ENCODE data around the gene GTF2B.
"Not testable (repeated sequence)": the region's sequence is repeated elsewhere in the genome, so short reads cannot be mapped to it uniquely, and the experiment has no call there.

GTF2B gene

DNA sequence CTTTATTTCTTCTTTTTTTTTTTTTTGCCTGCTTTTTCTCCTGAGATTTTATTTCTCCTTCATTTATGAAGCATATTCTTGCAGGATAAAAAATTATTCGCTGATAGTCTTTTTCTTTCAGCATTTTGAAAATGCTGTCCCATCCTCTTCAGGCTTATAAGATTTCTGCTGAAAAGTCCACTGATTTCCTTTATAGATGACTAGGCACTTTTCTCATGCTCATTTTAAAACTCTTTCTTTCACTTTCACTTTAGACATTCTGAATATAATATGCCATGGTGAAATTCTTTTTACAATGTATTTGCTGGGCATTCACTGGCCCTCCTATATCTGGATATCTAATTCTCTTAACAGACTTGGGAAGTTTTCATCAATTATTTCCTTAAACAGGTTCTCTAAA lies 25.5 kb upstream of the GTF2B start:
- Histone ChIP-seq H3K4me2 (no peak overlapping the region), H3K36me3 (peaks cover 47% of the 10 kb centered on the region), H3K27ac (no peak overlapping the region), H3K27me3 (no peaks in the 10 kb centered on the region), H3K9ac (no peak overlapping the region), H3K4me1 (peaks cover 1% of the 10 kb centered on the region), H4K20me1 (no peaks in the 10 kb centered on the region), H3K4me3 (no peak overlapping the region), H3K9me3 (peaks cover 44% of the 10 kb centered on the region)
- no peak for TF ChIP-seq Cebpa-rat (IDR thresholded peaks at IDR 0.05)

DNA sequence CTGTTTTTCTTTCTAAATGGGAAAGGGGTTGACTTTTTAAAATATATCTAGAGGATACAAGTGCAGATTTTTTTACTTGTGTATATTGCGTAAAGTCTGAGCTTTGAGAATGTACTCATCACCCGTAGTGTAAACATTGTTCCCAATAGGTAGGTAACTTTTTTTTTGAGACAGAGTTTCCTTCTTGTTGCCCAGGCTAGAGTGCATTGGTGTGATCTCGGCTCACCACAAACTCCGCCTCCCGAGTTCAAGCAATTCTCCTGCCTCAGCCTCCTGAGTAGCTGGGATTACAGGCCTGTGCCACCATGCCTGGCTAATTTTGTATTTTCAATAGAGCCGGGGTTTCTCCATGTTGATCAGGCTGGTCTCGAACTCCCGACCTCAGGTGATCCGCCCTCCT lies 20.4 kb upstream of the GTF2B start:
- Histone ChIP-seq H3K4me2 (peak overlapping the region; percentile 74), H3K4me1 (peaks cover 23% of the 10 kb centered on the region)
- H3K27me3 ChIP-seq, H3K4me3 ChIP-seq, H3K9me3 ChIP-seq, H3K27ac ChIP-seq, H3K36me3 ChIP-seq, H3K9ac ChIP-seq, H4K20me1 ChIP-seq: not testable (repeated sequence)

DNA sequence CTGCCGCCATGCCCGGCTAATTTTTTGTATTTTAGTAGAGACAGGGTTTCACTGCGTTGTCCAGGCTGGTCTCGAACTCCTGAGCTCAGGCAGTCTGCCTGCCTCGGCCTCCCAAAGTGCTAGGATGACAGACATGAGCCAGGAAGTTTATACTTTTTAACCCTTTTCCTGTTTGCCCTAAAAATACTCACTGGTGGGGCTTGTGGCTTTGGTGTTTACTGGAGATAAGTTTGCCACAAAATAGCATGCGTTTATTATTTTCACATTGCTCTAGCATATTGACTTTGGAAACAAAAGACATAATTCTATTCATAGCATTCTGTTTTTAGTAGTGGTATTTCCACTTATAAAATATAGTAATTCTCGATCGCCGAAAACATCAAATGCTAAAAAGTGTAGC lies 19.8 kb upstream of the GTF2B start:
- no peak for TF ChIP-seq Cebpa-rat (IDR thresholded peaks at IDR 0.05)
- Histone ChIP-seq H3K27ac (peak overlapping the region; percentile 59), H3K4me1 (peaks cover 23% of the 10 kb centered on the region), H3K36me3 (no peaks in the 10 kb centered on the region), H3K4me2 (peak overlapping the region; percentile 74), H3K27me3 (no peaks in the 10 kb centered on the region), H3K9ac (no peak overlapping the region), H3K4me3 (no peak overlapping the region), H3K9me3 (peaks cover 4% of the 10 kb centered on the region; the same call in 1 of the 2 replicates), H4K20me1 (no peaks in the 10 kb centered on the region)

DNA sequence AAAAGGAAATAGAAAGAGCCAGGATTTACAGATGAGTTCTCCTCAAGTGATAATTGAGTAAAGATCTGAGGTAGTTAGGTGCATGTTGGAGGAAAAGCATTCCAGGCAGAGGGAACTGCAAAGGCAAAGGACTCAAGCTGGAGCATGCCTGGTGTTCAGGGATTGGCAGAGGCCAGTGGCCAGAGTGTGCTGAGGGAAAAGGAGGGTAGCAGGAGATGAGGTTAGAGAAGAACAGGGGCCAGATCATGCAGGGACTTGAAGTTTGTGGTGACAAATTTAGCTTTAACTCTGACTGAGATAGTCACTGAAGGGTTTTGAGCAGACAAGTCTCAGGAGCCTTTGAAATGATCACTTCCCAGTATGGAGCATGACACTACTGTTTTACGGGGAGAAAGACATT lies 19.0 kb upstream of the GTF2B start:
- Histone ChIP-seq H3K4me2 (peak overlapping the region; percentile 74), H3K4me1 (peaks cover 23% of the 10 kb centered on the region), H3K9ac (no peak overlapping the region), H3K27ac (no peak overlapping the region), H3K9me3 (peaks cover 4% of the 10 kb centered on the region; the same call in 1 of the 2 replicates), H3K36me3 (no peaks in the 10 kb centered on the region), H4K20me1 (no peaks in the 10 kb centered on the region), H3K4me3 (no peak overlapping the region), H3K27me3 (no peaks in the 10 kb centered on the region)
- no peak for TF ChIP-seq Cebpa-rat (IDR thresholded peaks at IDR 0.05)

GRCh38 chr1:88900883-88901282 lies 9.5 kb upstream of the GTF2B start:
- no peak for TF ChIP-seq Cebpa-rat (IDR thresholded peaks at IDR 0.05)

DNA sequence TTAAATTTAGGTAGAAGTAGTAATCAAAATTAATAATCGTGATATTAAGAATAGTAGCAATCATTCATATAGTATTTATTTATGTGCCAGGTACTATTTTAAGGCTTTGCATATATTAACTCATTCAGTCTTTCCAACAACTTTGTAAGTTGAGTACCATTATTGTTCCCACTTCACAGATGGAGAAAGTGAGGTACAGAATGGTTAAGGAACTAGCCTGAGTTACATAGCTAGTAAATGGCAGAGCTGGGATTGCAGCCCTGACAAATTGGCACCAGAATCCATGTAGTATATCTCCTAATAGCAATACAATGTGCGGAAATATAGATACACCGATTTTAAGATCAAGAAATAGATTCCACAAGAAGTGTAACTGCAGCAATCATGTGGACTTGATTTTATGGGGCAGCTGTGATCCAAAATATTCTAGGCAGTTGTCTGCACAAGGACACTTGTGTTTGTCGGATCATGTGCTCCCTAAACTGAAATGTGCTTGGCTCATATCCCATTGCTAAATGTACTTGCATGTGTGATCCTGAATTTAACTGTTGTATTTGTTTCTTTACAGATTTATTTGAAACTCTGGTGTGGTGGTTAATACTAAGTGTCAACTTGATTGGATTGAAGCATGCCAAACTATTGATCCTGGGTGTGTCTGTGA lies 5.8 kb upstream of the GTF2B start:
- Histone ChIP-seq H3K27ac (no peak overlapping the region), H3K4me2 (no peak overlapping the region), H4K20me1 (no peaks in the 10 kb centered on the region), H3K4me1 (peaks cover 2% of the 10 kb centered on the region; the same call in 1 of the 2 replicates), H3K36me3 (no peaks in the 10 kb centered on the region), H3K9ac (no peak overlapping the region), H3K27me3 (no peaks in the 10 kb centered on the region), H3K9me3 (no peaks in the 10 kb centered on the region), H3K4me3 (no peak overlapping the region)
- TF ChIP-seq Cebpa-rat (IDR thresholded peaks at IDR 0.05): no peak

More at GRCh38 chr1:88900883-88901282, 9.5 kb upstream of the GTF2B start:
- Histone ChIP-seq H3K36me3 (no peaks in the 10 kb centered on the region), H4K20me1 (no peaks in the 10 kb centered on the region), H3K4me3 (no peak overlapping the region), H3K27me3 (no peaks in the 10 kb centered on the region), H3K27ac (no peak overlapping the region), H3K4me2 (no peak overlapping the region), H3K4me1 (no peaks in the 10 kb centered on the region), H3K9ac (no peak overlapping the region), H3K9me3 (no peaks in the 10 kb centered on the region)

GRCh38 chr1:88892357-88892877 lies 1.1 kb upstream of the GTF2B start:
- H3K4me3 ChIP-seq: peak overlapping the region; percentile 96; the same call in 1 of the 2 replicates
- H3K4me2 ChIP-seq: peak overlapping the region; percentile 66
- no peak for TF ChIP-seq Cebpa-rat (IDR thresholded peaks at IDR 0.05)
- peaks cover 26% of the 10 kb centered on the region for H3K4me1 ChIP-seq
- no peaks in the 10 kb centered on the region for H3K9me3 ChIP-seq
- no peak overlapping the region for H3K9ac ChIP-seq
- H3K27me3 ChIP-seq: no peaks in the 10 kb centered on the region
- H3K36me3 ChIP-seq: peaks cover 14% of the 10 kb centered on the region; the same call in 1 of the 2 replicates
- H4K20me1 ChIP-seq: peaks cover 33% of the 10 kb centered on the region
- no peak overlapping the region for H3K27ac ChIP-seq

DNA sequence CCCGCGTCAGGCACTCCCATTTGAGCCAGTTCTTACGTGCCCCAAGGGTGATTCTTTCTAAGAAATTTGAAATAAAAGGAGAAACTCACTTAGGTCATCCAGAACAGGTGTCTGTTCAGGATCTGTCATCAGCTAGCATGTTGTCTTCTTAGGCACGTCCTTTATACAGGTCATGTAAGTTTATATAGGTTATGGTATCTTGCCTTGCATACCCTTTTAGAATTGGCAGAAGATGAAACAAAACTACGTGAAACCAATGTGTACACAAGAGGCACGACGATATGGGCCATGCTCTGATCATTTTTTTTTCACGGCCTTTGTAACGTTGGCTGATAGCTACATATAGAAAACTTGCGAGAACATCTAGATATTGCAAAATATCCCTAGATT lies 579 bp upstream of the GTF2B start:
- H3K27me3 ChIP-seq: no peaks in the 10 kb centered on the region
- peaks cover 18% of the 10 kb centered on the region for H3K36me3 ChIP-seq
- peaks cover 26% of the 10 kb centered on the region for H3K4me1 ChIP-seq
- H3K4me2 ChIP-seq: peak overlapping the region; percentile 66
- H3K9me3 ChIP-seq: no peaks in the 10 kb centered on the region
- peak overlapping the region; percentile 96 for H3K4me3 ChIP-seq
- H3K27ac ChIP-seq: peak overlapping the region; percentile 84; the same call in 1 of the 2 replicates
- no peak for TF ChIP-seq Cebpa-rat (IDR thresholded peaks at IDR 0.05)
- peak overlapping the region; percentile 93 for H3K9ac ChIP-seq
- peaks cover 38% of the 10 kb centered on the region for H4K20me1 ChIP-seq

DNA sequence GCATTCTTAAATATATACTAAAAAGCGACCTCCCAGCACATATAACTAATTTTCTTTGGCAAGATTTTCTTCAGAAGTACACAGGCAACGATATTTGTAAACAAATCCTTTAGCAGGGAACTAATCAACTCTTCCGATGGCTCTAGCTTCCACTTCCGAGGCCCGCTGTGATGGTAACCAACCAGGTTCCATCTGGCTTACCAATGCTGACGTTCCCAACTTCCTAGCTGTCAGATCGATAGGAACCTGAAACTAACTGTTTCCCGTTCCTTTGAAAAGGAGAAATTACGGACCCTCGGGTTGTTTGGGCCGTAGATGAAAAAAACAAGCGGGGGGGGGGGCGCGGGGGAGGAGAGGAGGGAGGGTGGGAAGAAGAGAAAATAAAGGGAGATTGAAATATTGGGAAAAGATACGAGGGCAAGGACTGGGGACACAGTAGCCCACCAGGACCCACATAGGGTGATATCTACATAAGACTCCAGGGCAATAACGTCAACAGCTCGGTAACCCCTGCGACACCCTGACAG lies 513 bp downstream of the GTF2B start:
- Histone ChIP-seq H3K4me1 (peaks cover 26% of the 10 kb centered on the region), H3K4me2 (peak overlapping the region; percentile 86), H3K27me3 (no peaks in the 10 kb centered on the region), H3K36me3 (peaks cover 29% of the 10 kb centered on the region), H3K9me3 (no peaks in the 10 kb centered on the region), H3K9ac (peak overlapping the region; percentile 93), H4K20me1 (peaks cover 41% of the 10 kb centered on the region), H3K4me3 (peak overlapping the region; percentile 96), H3K27ac (peak overlapping the region; percentile 84)
- TF ChIP-seq Cebpa-rat (IDR thresholded peaks at IDR 0.05): no peak

DNA sequence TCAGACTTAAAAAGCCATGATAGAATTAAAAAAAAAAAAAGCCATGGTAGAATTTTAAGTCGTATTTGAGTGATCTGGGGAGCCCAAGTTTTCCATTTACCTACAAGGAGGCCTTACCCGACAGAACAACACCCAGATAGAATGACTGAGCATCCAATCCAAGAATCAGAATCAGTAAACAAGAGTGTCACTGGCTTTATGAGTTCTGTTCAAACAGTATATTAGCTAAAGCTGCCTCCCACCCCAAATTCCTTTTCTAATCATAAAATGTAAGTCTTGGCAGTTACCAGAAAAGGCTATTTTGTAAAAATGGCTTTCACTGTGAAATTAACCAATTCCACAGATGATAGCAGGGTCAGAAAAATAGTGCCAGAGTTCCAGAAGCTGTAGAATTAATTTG lies 1.2 kb downstream of the GTF2B start:
- Histone ChIP-seq H3K9ac (peak overlapping the region; percentile 93), H3K9me3 (no peaks in the 10 kb centered on the region), H3K4me1 (peaks cover 26% of the 10 kb centered on the region), H3K36me3 (peaks cover 36% of the 10 kb centered on the region), H4K20me1 (peaks cover 46% of the 10 kb centered on the region), H3K27ac (peak overlapping the region; percentile 25; the same call in 1 of the 2 replicates), H3K4me2 (peak overlapping the region; percentile 86), H3K27me3 (no peaks in the 10 kb centered on the region), H3K4me3 (peak overlapping the region; percentile 96)
- no peak for TF ChIP-seq Cebpa-rat (IDR thresholded peaks at IDR 0.05)

Measured in BLaER1 (cell line).